Measurements from ENCODE around the gene ZNF654.

DNA sequence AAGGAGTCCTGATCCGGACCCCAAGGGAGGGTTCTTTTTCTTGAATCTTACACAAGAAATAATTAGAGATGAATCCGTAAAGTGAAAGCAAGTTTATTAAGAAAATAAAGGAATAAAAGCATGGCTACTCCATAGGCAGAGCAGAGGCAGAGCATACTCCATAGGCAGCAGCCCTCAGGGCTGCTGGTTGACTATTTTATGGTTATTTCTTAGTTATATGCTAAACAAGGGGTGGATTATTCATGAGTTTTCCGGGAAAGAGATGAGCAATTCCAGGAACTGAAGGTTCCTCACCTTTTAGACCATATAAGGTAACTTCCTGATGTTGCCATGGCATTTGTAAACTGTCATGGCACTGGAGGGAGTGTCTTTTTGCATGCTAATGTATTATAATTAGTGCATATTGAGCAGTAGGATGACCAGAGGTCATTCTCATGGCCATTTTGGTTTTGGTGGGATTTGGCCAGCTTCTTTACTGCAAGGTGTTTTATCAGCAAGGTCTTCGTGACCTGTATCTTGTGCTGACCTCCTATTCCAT lies 132.9 kb downstream of the ZNF654 start:
- TF ChIP-seq, protein P1, sequence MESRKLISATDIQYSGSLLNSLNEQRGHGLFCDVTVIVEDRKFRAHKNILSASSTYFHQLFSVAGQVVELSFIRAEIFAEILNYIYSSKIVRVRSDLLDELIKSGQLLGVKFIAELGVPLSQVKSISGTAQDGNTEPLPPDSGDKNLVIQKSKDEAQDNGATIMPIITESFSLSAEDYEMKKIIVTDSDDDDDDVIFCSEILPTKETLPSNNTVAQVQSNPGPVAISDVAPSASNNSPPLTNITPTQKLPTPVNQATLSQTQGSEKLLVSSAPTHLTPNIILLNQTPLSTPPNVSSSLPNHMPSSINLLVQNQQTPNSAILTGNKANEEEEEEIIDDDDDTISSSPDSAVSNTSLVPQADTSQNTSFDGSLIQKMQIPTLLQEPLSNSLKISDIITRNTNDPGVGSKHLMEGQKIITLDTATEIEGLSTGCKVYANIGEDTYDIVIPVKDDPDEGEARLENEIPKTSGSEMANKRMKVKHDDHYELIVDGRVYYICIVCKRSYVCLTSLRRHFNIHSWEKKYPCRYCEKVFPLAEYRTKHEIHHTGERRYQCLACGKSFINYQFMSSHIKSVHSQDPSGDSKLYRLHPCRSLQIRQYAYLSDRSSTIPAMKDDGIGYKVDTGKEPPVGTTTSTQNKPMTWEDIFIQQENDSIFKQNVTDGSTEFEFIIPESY (CRISPR knock-in tag; IDR thresholded peaks at IDR 0.05) = no peak
- no peak for TF ChIP-seq POLR2AphosphoS5 (IDR thresholded peaks at IDR 0.05; ENCODE audit: control insufficient read depth, insufficient read depth, low read depth, low read length)
- TF ChIP-seq GTF2E2 (tag; IDR thresholded peaks at IDR 0.05) = no peak

All from K562 (cell line).